Upper lobe of left lung (tissue), 6 donors: Measurements from ENCODE around the gene CLPSL1. TPM values are rescaled to one million over a fixed set of nuclear protein-coding genes. Genes with fewer than 3 reads are reported as not detected.
A peak's percentile ranks its signal among the peaks of the same experiment; 100 is the strongest.

ENCODE experiments used
- ATAC-seq, 2 donors: fragments of 200-7000 bp; cut with Tn5 transposase; one replicate each; pipeline ENCODE4 v1.9.1; 2022; ENCODE audit warnings: mild to moderate bottlenecking in 2 of 2, moderate library complexity in 2 of 2; ENCODE audit not compliant: low FRiP score in 2 of 2
- DNase-seq, 2 donors: peaks; one replicate each; pipeline ENCODE4 v3.0.0-alpha.2; 2019 to 2020
- H3K27ac ChIP-seq, 4 donors: fragments of 200-600 bp; sonication (generic); one replicate each; pipeline ENCODE4 v1.5.1; 2016 to 2019
- H3K27me3 ChIP-seq, 4 donors: fragments of 200-600 bp; sonication (generic); one replicate each; pipeline ENCODE4 v1.5.1; 2017 to 2019
- H3K36me3 ChIP-seq, 4 donors: fragments of 200-600 bp; sonication (generic); one replicate each; pipeline ENCODE4 v1.5.1; 2016 to 2019
- H3K4me1 ChIP-seq, 4 donors: fragments of 200-600 bp; sonication (generic); one replicate each; pipeline ENCODE4 v1.5.1; 2018 to 2019
- H3K4me3 ChIP-seq, 4 donors: fragments of 200-600 bp; sonication (generic); one replicate each; pipeline ENCODE4 v1.5.1; 2017 to 2019; ENCODE audit warnings: mild to moderate bottlenecking in 2 of 4, moderate library complexity in 1 of 4
- H3K9me3 ChIP-seq, 4 donors: fragments of 200-600 bp; sonication (generic); one replicate each; pipeline ENCODE4 v1.5.1; 2018 to 2019
- CTCF ChIP-seq, 6 experiments: fragments of 450-650 bp in 4 of 6; fragments of 200-600 bp in 2 of 6; sonication (generic) in 2 of 6; IDR thresholded peaks; one replicate each; pipeline ENCODE4 v1.5.1; 2016 to 2019; ENCODE audit warnings: antibody characterized with exemption in 6 of 6
- EP300 ChIP-seq, 4 donors: sonication (generic); formaldehyde crosslinking; IDR thresholded peaks; one replicate each; pipeline ENCODE4 v1.5.1; 2017; ENCODE audit warnings: antibody characterized with exemption in 4 of 4, control low read depth in 2 of 4
- POLR2A ChIP-seq, 4 donors: fragments of 450-650 bp; IDR thresholded peaks; one replicate each; pipeline ENCODE4 v1.5.1; 2016 to 2017; ENCODE audit warnings: antibody characterized with exemption in 4 of 4, mild to moderate bottlenecking in 2 of 4
- POLR2AphosphoS5 ChIP-seq, 2 donors: sonication (generic); formaldehyde crosslinking; IDR thresholded peaks; one replicate each; pipeline ENCODE4 v1.5.1; 2017; ENCODE audit warnings: antibody characterized with exemption in 2 of 2
- WGBS, 2 donors: methylation state at CpG; one replicate each; pipeline ENCODE4 v1.1.5; 2017 to 2018; 5-methylcytosine and 5-hydroxymethylcytosine counted together
- total RNA-seq, 6 donors: library from RNA; depleted of rRNA in 4 of 6; stranded (reverse); fragments of >200 nt in 4 of 6; gene quantifications; one replicate each; pipeline versions ENCODE4 v1.1.0 to v1.2.1, GENCODE V29; 2016 to 2021
- donor health status: DM: no; HTN: no; CAD: no; lungs with moderate emphysema.
- donor health status: DM: no; HTN: yes; CAD: no; lungs with severe emphysema.

Gene CLPSL1
- total RNA-seq, 6 donors from 2014 or later, result not detected

DNA sequence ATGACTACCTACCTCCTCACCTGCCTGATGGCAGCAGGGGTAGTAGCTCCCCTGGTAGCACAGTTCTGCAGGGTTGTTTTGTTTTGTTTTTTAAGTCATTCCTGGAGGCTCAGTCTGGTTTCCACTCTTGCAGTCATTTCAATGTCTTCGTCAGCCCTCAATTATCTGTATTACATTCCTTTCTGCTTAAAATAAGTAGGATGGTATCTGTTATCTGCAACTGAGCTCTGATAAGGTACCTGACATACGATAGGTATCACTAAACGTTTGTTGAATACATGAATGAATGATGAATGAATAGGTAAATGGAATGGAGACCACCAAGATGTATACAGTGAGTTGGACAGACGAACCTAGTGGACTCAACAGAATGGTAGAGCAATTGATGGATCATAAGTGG is 11.6 kb upstream of the CLPSL1 start:
- Histone ChIP-seq H3K4me3 (no peak overlapping the region), H3K27ac (no peak overlapping the region), H3K36me3 (no peaks in the 10 kb centered on the region), H3K27me3 (peaks cover 0 to 6% (median 3%) of the 10 kb centered on the region in 4 donors), H3K4me1 (peaks cover 0 to 4% (median under 1%) of the 10 kb centered on the region in 4 donors), H3K9me3 (no peaks in the 10 kb centered on the region)
- ATAC-seq (no peak), DNase-seq (no peak)
- 76 to 79% methylated on average over 4 of the region's 4 CpGs for WGBS, 2 donors
- TF ChIP-seq CTCF (IDR thresholded peaks at IDR 0.05) (no peak), POLR2A (IDR thresholded peaks at IDR 0.05) (no peak)

GRCh38 chr6:35771343-35771627 is 9.5 kb upstream of the CLPSL1 start:
- no peaks in the 10 kb centered on the region for H3K9me3 ChIP-seq
- peaks cover 0 to 2% (median under 1%) of the 10 kb centered on the region in 4 donors for H3K27me3 ChIP-seq
- 44 to 66% methylated on average over 3 to 5 of the region's 5 CpGs for WGBS, 2 donors
- TF ChIP-seq EP300 (IDR thresholded peaks at IDR 0.05), result no peak
- no peak for TF ChIP-seq POLR2AphosphoS5 (IDR thresholded peaks at IDR 0.05)
- no peak for TF ChIP-seq POLR2A (IDR thresholded peaks at IDR 0.05)
- no peak for TF ChIP-seq CTCF (IDR thresholded peaks at IDR 0.05)
- peaks cover 1 to 3% (median 2%) of the 10 kb centered on the region in 4 donors for H3K4me1 ChIP-seq
- no peak overlapping the region for H3K27ac ChIP-seq
- H3K4me3 ChIP-seq, result no peak overlapping the region
- no peaks in the 10 kb centered on the region for H3K36me3 ChIP-seq
- DNase-seq, result no peak
- peak in 1 of 2 donors; percentile 32 for ATAC-seq

DNA sequence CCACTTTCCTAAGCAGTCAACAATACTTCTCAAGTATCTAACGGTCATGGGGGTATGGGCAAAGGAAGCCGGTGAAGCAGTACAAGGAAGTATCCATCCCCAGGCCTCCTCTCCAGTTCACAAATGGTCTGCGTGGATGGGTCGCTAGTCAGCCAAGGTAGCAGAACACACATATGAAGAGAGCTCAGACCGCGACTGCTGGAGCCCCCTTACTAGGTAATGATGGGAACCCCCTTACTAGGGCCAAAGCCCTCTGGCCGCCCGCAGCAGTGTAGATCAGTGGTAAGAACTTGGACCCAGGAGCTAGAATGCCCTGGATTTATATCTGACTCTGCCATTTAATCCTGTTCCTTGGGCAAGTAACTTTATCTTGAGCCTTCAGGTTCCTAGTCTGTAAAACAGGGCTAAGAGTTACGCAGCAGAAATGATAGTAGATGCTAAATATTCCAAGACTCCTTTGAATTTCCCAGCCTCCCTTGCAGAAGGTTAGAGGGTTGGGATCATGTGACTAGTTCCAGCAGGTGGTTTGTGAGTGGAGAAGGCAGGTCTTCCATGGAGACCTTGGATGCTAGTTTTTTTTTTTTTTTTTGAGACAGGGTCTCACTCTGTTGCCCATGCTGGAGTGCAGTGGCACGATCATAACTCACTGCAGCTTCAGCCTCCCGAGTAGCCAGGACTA is 6.6 kb upstream of the CLPSL1 start:
- DNase-seq (no peak), ATAC-seq (no peak)
- H3K27me3 ChIP-seq, result peaks cover 0 to 5% (median 3%) of the 10 kb centered on the region in 4 donors
- H3K4me1 ChIP-seq, result peaks cover 5 to 12% (median 7%) of the 10 kb centered on the region in 4 donors
- H3K27ac ChIP-seq, result no peak overlapping the region
- 78 to 86% methylated on average over 10 to 11 of the region's 11 CpGs for WGBS, 2 donors
- no peak overlapping the region for H3K4me3 ChIP-seq
- H3K36me3 ChIP-seq, result no peaks in the 10 kb centered on the region
- no peak for TF ChIP-seq CTCF (IDR thresholded peaks at IDR 0.05)
- TF ChIP-seq POLR2A (IDR thresholded peaks at IDR 0.05), result no peak
- TF ChIP-seq POLR2AphosphoS5 (IDR thresholded peaks at IDR 0.05), result no peak
- TF ChIP-seq EP300 (IDR thresholded peaks at IDR 0.05), result no peak
- H3K9me3 ChIP-seq, result no peaks in the 10 kb centered on the region

GRCh38 chr6:35775031-35775430 is 5.8 kb upstream of the CLPSL1 start:
- TF ChIP-seq POLR2AphosphoS5 (IDR thresholded peaks at IDR 0.05), result no peak
- no peak for TF ChIP-seq POLR2A (IDR thresholded peaks at IDR 0.05)
- TF ChIP-seq CTCF (IDR thresholded peaks at IDR 0.05), result no peak
- TF ChIP-seq EP300 (IDR thresholded peaks at IDR 0.05), result no peak
- H3K9me3 ChIP-seq, result no peaks in the 10 kb centered on the region
- peaks cover 0 to 5% (median 3%) of the 10 kb centered on the region in 4 donors for H3K27me3 ChIP-seq
- H3K4me1 ChIP-seq, result peaks cover 5 to 12% (median 7%) of the 10 kb centered on the region in 4 donors
- DNase-seq (no peak), ATAC-seq (no peak)
- no peak overlapping the region for H3K27ac ChIP-seq
- WGBS, 2 donors, result 77 to 86% methylated on average over 6 of the region's 6 CpGs
- no peak overlapping the region for H3K4me3 ChIP-seq
- no peaks in the 10 kb centered on the region for H3K36me3 ChIP-seq
